Hepatocyte (in vitro differentiated cells): Measurements from ENCODE around the gene ATXN2.

ENCODE experiments used
- EZH2 ChIP-seq: fragments of 200-600 bp; sonication (generic); IDR thresholded peaks from 2 replicates; pipeline ENCODE4 v1.6.1; 2016; ENCODE audit warnings: antibody characterized with exemption, mild to moderate bottlenecking, borderline replicate concordance
- EZH2phosphoT487 ChIP-seq: fragments of 200-600 bp; sonication (generic); IDR thresholded peaks from one replicate; pipeline ENCODE4 v1.6.1; 2018; ENCODE audit warnings: antibody characterized with exemption, mild to moderate bottlenecking, low read depth, moderate library complexity; ENCODE audit not compliant: unreplicated experiment, severe bottlenecking

DNA sequence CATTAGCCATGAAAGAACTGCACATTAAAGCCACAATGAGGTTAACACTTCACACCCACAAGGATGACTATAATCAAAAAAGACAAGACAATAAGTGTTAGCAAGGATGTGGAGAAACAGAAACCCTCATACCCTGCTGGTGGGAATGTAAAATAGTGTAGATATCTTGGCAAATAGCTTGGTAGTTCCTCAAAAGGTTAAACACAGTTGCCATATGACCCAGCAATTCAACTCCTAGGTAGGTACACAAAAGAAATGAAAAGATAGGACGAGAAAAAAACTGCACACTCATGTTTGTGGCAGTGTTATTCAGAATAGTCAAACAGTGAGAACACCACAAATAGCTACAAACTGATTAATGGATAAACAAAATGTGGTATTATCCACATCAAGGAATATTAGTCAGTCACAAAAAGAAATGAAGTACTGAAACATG, 93.5 kb downstream of the ATXN2 start:
- no peak for TF ChIP-seq EZH2
- no peak for TF ChIP-seq EZH2phosphoT487
